ENCODE results near the gene HLCS. TPM values are rescaled to one million over a fixed set of nuclear protein-coding genes. Genes with fewer than 3 reads are reported as not detected.

The HLCS gene
- total RNA-seq, 2 donors from 2014 or later: 6.9 to 10.0 TPM

DNA sequence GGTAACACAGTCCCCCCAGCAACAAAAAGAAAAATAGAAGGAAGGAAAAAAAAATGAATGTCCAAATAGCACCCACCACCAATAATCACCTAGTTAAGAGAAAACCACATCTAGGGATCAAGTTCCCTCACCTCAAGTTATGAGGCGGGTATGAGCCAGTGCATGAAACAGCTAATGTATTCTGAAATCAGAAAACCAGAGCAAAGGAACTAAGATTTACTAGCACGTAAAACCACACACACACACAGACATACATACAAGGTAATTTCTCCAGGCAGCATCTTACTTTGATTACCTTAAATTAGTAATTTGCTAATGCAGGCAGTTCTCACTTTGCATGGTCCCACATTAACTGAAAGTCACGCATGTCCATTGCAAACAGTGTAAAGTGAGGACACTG lies 109.8 kb downstream of the HLCS start:
- Histone ChIP-seq H3K27me3 (no peaks in the 10 kb centered on the region), H3K4me1 (peaks cover 0 to 7% of the 10 kb centered on the region in 2 donors), H3K9me3 (no peaks in the 10 kb centered on the region), H3K36me3 (no peaks in the 10 kb centered on the region), H3K27ac (no peak overlapping the region), H3K4me3 (no peak overlapping the region)
- DNase-seq (ENCODE audit: low spot score): no peak
- TF ChIP-seq, protein P1, sequence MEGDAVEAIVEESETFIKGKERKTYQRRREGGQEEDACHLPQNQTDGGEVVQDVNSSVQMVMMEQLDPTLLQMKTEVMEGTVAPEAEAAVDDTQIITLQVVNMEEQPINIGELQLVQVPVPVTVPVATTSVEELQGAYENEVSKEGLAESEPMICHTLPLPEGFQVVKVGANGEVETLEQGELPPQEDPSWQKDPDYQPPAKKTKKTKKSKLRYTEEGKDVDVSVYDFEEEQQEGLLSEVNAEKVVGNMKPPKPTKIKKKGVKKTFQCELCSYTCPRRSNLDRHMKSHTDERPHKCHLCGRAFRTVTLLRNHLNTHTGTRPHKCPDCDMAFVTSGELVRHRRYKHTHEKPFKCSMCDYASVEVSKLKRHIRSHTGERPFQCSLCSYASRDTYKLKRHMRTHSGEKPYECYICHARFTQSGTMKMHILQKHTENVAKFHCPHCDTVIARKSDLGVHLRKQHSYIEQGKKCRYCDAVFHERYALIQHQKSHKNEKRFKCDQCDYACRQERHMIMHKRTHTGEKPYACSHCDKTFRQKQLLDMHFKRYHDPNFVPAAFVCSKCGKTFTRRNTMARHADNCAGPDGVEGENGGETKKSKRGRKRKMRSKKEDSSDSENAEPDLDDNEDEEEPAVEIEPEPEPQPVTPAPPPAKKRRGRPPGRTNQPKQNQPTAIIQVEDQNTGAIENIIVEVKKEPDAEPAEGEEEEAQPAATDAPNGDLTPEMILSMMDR (IDR thresholded peaks at IDR 0.05): no peak

- DNase-seq (ENCODE audit: low spot score): no peak
- TF ChIP-seq, protein P1 (IDR thresholded peaks at IDR 0.05): peak in 1 of 2 donors; percentile 61
Measured at GRCh38 chr21:36854391-36854790, 112.1 kb downstream of the HLCS start.

GRCh38 chr21:36852864-36853263 lies 113.6 kb downstream of the HLCS start:
- Histone ChIP-seq H3K9me3 (no peaks in the 10 kb centered on the region), H3K27ac (no peak overlapping the region), H3K4me1 (no peaks in the 10 kb centered on the region), H3K4me3 (no peak overlapping the region), H3K27me3 (no peaks in the 10 kb centered on the region), H3K36me3 (no peaks in the 10 kb centered on the region)
- DNase-seq (ENCODE audit: low spot score): no peak
- TF ChIP-seq, protein P1 (IDR thresholded peaks at IDR 0.05): no peak

More at GRCh38 chr21:36854391-36854790, 112.1 kb downstream of the HLCS start:
- Histone ChIP-seq H3K4me1 (no peaks in the 10 kb centered on the region), H3K9me3 (no peaks in the 10 kb centered on the region), H3K27me3 (no peaks in the 10 kb centered on the region), H3K36me3 (no peaks in the 10 kb centered on the region), H3K4me3 (no peak overlapping the region), H3K27ac (no peak overlapping the region)

DNA sequence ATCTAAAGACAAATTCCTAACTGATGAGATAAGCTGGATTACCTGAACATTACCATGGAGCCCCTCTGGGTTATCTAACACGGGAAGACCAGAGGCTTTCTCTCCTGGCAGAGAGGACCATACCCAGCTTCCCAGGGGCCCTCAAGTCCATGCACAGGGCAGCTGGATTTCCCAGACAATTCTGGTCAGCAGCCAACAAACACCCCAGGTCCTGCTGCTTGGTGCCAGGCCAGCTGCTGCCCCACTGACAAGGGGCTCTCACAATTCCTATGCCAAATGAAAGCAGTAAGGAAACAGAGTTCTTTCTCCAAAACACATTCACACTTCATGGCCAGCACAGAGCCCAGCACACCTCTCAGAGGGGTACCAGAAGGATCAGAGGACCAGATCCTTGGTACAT lies 114.2 kb downstream of the HLCS start:
- H3K9me3 ChIP-seq: no peaks in the 10 kb centered on the region
- no peaks in the 10 kb centered on the region for H3K36me3 ChIP-seq
- H3K27me3 ChIP-seq: no peaks in the 10 kb centered on the region
- no peak for DNase-seq (ENCODE audit: low spot score)
- H3K27ac ChIP-seq: no peak overlapping the region
- no peaks in the 10 kb centered on the region for H3K4me1 ChIP-seq
- TF ChIP-seq, protein P1 (IDR thresholded peaks at IDR 0.05): no peak
- no peak overlapping the region for H3K4me3 ChIP-seq

DNA sequence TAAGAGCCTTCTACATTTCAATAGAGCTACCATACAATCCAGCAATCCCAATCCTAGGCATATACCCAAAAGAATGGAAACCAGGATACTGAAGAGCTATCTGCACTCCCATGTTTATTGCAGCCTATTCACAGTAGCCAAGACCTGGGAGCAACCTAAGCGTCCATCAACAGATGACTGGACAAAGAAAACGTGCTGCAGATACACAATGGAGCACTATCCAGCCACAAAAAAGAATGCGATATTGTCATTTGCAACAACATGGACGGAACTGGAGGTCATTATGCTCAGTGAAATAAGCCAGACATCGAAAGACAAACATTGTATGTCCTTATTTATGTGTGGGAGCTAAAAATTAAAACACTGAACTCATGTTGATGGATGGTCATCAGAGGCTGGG lies 115.3 kb downstream of the HLCS start:
- H3K9me3 ChIP-seq: no peaks in the 10 kb centered on the region
- TF ChIP-seq, protein P1 (IDR thresholded peaks at IDR 0.05): no peak
- no peaks in the 10 kb centered on the region for H3K4me1 ChIP-seq
- H3K27ac ChIP-seq: no peak overlapping the region
- no peaks in the 10 kb centered on the region for H3K36me3 ChIP-seq
- no peaks in the 10 kb centered on the region for H3K27me3 ChIP-seq
- no peak overlapping the region for H3K4me3 ChIP-seq
- no peak for DNase-seq (ENCODE audit: low spot score)

- H3K27ac ChIP-seq: no peak overlapping the region
- no peaks in the 10 kb centered on the region for H3K4me1 ChIP-seq
- DNase-seq (ENCODE audit: low spot score): no peak
- H3K4me3 ChIP-seq: no peak overlapping the region
- TF ChIP-seq, protein P1 (IDR thresholded peaks at IDR 0.05): no peak
- H3K36me3 ChIP-seq: no peaks in the 10 kb centered on the region
- no peaks in the 10 kb centered on the region for H3K9me3 ChIP-seq
- H3K27me3 ChIP-seq: no peaks in the 10 kb centered on the region
Measured at GRCh38 chr21:36850372-36850771, 116.1 kb downstream of the HLCS start.

All from right atrium auricular region (tissue), 2 donors.